Adrenal gland (tissue), 12 donors: ENCODE results near the gene SPOP. TPM values are rescaled to one million over a fixed set of nuclear protein-coding genes. Genes with fewer than 3 reads are reported as not detected.

Experiments
- DNase-seq, 7 donors: peaks; one replicate each; pipeline ENCODE4 v3.0.0-alpha.2; 2019 to 2020
- H3K27ac ChIP-seq, 5 donors: fragments of 200-600 bp; sonication (generic) in 4 of 5; 1 replicate in 3 of 5; 2 replicates in 2 of 5; pipeline versions ENCODE4 v1.5.1 to v1.8.0; 2016 to 2020; ENCODE audit warnings: mild to moderate bottlenecking in 1 of 5
- H3K27me3 ChIP-seq: fragments of 200-600 bp; 2 replicates; pipeline ENCODE4 v1.8.0; 2021
- H3K36me3 ChIP-seq, 2 donors: fragments of 200-600 bp; replicated peaks in 1 of 2; 1 replicate in 1 of 2; 2 replicates in 1 of 2; pipeline versions ENCODE4 v1.5.1 to v1.8.0; 2018 to 2022
- H3K4me1 ChIP-seq, 2 donors: fragments of 200-600 bp; replicated peaks in 1 of 2; 1 replicate in 1 of 2; 2 replicates in 1 of 2; pipeline versions ENCODE4 v1.5.1 to v1.8.0; 2018 to 2021
- H3K4me3 ChIP-seq, 4 donors: fragments of 200-600 bp; sonication (generic) in 3 of 4; one replicate each; pipeline ENCODE4 v1.5.1; 2016 to 2018
- H3K9me3 ChIP-seq, 3 donors: fragments of 200-600 bp; sonication (generic) in 1 of 3; replicated peaks in 1 of 3; 1 replicate in 2 of 3; 2 replicates in 1 of 3; pipeline versions ENCODE4 v1.5.1 to v1.8.0; 2016 to 2021
- CTCF ChIP-seq, 6 experiments: fragments of 450-650 bp in 4 of 6; fragments of 200-600 bp in 2 of 6; sonication (generic) in 1 of 6; IDR thresholded peaks; 1 replicate in 5 of 6; 2 replicates in 1 of 6; pipeline versions ENCODE4 v1.5.1 to v1.8.0; 2016 to 2021; ENCODE audit warnings: antibody characterized with exemption in 6 of 6, mild to moderate bottlenecking in 2 of 6, moderate library complexity in 1 of 6
- POLR2A ChIP-seq, 2 donors: fragments of 450-650 bp; IDR thresholded peaks; one replicate each; pipeline ENCODE4 v1.6.1; 2017; ENCODE audit warnings: antibody characterized with exemption in 2 of 2, mild to moderate bottlenecking in 2 of 2, moderate library complexity in 1 of 2
- WGBS, 4 donors: extraction: QIAGEN DNeasy Blood & Tissue Kit in 2 of 4; methylation state at CpG; one replicate each; pipeline versions ENCODE4 v1.1.5 to v1.1.7; 2013 to 2017; 5-methylcytosine and 5-hydroxymethylcytosine counted together
- intact Hi-C, 2 donors: fragments of 100-400 bp; cut with DNase I; formaldehyde crosslinking; loops; one replicate each; pipeline versions ENCODE4 v1.14.1 to v1.15.0; 2022 to 2023
- polyA plus RNA-seq, 3 donors: library from polyadenylated mRNA; stranded (reverse); fragments of 200-250 nt in 2 of 3; fragments of 350-450 nt in 1 of 3; fragmentation: Illumina TruSeq in 1 of 3; extraction: RNeasy Lipid Tissue Mini Kit (QIAGEN cat#74804) in 1 of 3; gene quantifications; one replicate each; pipeline ENCODE4 v1.2.3, GENCODE V29; 2013 to 2014
- total RNA-seq, 9 donors: library from RNA; depleted of rRNA in 4 of 9; stranded (reverse); fragments of >200 nt in 4 of 9; fragments of 120-200 nt in 1 of 9; fragmentation: NEBNext Ultra II Directional in 1 of 9; extraction: Animal tissue kit (Norgen Biotek cat#: 25700) in 1 of 9; gene quantifications; one replicate each; pipeline versions ENCODE4 v1.1.0 to v1.2.4, GENCODE V29; 2013 to 2023
- donor health status: healthy with polysubstance abuse.
- donor health status: Bipolar disorder and iron deficiency.
- donor health status: DM: yes; HTN: yes; CAD: no.
- donor health status: DM: no; HTN: no; CAD: no.
- donor health status: DM: no; HTN: no; CAD: no.
- donor health status: DM: yes; HTN: yes; CAD: no.

SPOP gene
- total and polyA plus RNA-seq, 12 donors: 22.4 to 86.4 (median 57.6) TPM

- Histone ChIP-seq H3K9me3 (no peaks in the 10 kb centered on the region), H3K4me3 (no peak overlapping the region), H3K36me3 (no peaks in the 10 kb centered on the region), H3K27me3 (no peaks in the 10 kb centered on the region), H3K4me1 (peaks cover 31 to 75% of the 10 kb centered on the region in 2 donors), H3K27ac (peak overlapping the region in 3 of 5 donors; percentile 3 to 51 (median 11))
- intact Hi-C loops: no loop called here
- TF ChIP-seq POLR2A (IDR thresholded peaks at IDR 0.05): no peak
- no peak for TF ChIP-seq CTCF (IDR thresholded peaks at IDR 0.05)
- no peak for DNase-seq
- 48 to 69% (median 61%) methylated on average over 1 of the region's 1 CpG for WGBS, 4 donors
Measured at GRCh38 chr17:49634485-49634860, 43.4 kb downstream of the SPOP start.

- intact Hi-C loops: no loop called here
- TF ChIP-seq POLR2A (IDR thresholded peaks at IDR 0.05) (no peak), CTCF (IDR thresholded peaks at IDR 0.05) (no peak)
- no peaks in the 10 kb centered on the region for H3K27me3 ChIP-seq
- no peak for DNase-seq
- WGBS, 4 donors: 72 to 78% (median 75%) methylated on average over 4 of the region's 4 CpGs
- H3K36me3 ChIP-seq: no peaks in the 10 kb centered on the region
- H3K4me1 ChIP-seq: peaks cover 31 to 80% of the 10 kb centered on the region in 2 donors
- no peak overlapping the region for H3K4me3 ChIP-seq
- no peaks in the 10 kb centered on the region for H3K9me3 ChIP-seq
- H3K27ac ChIP-seq: peak overlapping the region in 3 of 5 donors; percentile 11 to 51 (median 31)
Measured at GRCh38 chr17:49633762-49634484, 44.0 kb downstream of the SPOP start.

- peak in 3 of 7 donors; percentile 20 to 43 (median 24) for DNase-seq
- intact Hi-C loops: no loop called here
- peak overlapping the region in 3 of 5 donors; percentile 9 to 31 (median 11) for H3K27ac ChIP-seq
- H3K4me3 ChIP-seq: no peak overlapping the region
- WGBS, 4 donors: 5 to 18% (median 12%) methylated on average over 2 of the region's 2 CpGs
- no peaks in the 10 kb centered on the region for H3K36me3 ChIP-seq
- no peaks in the 10 kb centered on the region for H3K9me3 ChIP-seq
- TF ChIP-seq CTCF (IDR thresholded peaks at IDR 0.05) (no peak), POLR2A (IDR thresholded peaks at IDR 0.05) (peak in 1 of 2 donors; percentile 13)
- no peaks in the 10 kb centered on the region for H3K27me3 ChIP-seq
- H3K4me1 ChIP-seq: peaks cover 31 to 83% of the 10 kb centered on the region in 2 donors
Measured at GRCh38 chr17:49633250-49633649, 44.6 kb downstream of the SPOP start.

GRCh38 chr17:49632201-49632600, 45.7 kb downstream of the SPOP start:
- H3K4me1 ChIP-seq: peaks cover 31 to 87% of the 10 kb centered on the region in 2 donors
- no peaks in the 10 kb centered on the region for H3K27me3 ChIP-seq
- TF ChIP-seq CTCF (IDR thresholded peaks at IDR 0.05) (no peak), POLR2A (IDR thresholded peaks at IDR 0.05) (no peak)
- no peaks in the 10 kb centered on the region for H3K9me3 ChIP-seq
- DNase-seq: no peak
- intact Hi-C loops: no loop called here
- H3K36me3 ChIP-seq: no peaks in the 10 kb centered on the region
- 81 to 88% (median 81%) methylated on average over 4 of the region's 4 CpGs for WGBS, 4 donors
- no peak overlapping the region for H3K27ac ChIP-seq
- H3K4me3 ChIP-seq: no peak overlapping the region
